ENCODE measurements around the gene TCF7L1. TPM values are rescaled to one million over a fixed set of nuclear protein-coding genes. Genes with fewer than 3 reads are reported as not detected.

TCF7L1 gene
- polyA plus RNA-seq, 1 donor (not counting 4 experiments of a cell fraction or from before 2014, with no cell fraction given) = 1.0 TPM

DNA sequence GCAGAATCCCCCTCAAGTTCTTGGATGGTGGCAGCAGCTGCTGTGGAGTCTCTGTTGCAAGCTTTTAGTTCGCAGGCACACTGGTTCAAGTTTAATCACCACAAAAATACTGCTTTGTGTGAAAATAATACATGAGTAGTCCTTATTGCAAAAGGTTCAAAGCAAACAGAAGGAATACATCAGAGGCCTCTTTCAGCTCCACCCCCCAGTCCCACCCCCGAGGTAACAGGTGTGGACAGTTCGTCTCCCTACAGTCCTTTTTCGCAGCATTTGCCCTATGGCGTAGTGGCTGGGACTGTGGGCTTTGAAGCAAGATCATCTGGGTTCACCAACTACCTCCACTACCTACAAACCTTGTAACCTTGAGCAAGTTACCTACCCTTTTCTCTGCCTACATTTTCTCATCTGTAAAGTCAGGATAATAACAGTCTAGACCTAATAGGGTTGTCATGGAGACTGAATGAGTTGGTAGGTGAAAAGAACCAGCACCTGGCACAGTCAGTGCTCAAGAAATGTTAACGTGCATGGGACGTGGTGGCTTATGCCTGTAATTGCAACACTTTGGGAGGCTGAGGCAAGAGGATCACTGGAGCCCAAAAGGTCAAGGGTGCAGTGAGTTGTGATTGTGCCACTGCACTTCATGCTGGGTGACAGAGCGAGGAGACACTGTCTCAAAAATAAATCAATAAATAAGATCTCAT, 61.7 kb downstream of the TCF7L1 start:
- dilution Hi-C loops (cut with MboI; ENCODE audit: extremely low pct_ligation_motif_present, low sequenced_read_pairs) = no loop called here
- no peak for TF ChIP-seq EZH2 (IDR thresholded peaks at IDR 0.05; ENCODE audit: low read length)
- no peak for TF ChIP-seq CTCF (optimal IDR thresholded peaks at IDR 0.05 in 1 of 3, IDR thresholded peaks at IDR 0.05 in 1 of 3, conservative IDR thresholded peaks at IDR 0.05 in 1 of 3; ENCODE audit: extremely low read depth in 1 of 3, insufficient read depth in 2 of 3, low read length in 3 of 3)
- H3K4me1 ChIP-seq (ENCODE audit: control insufficient read depth, extremely low read depth, insufficient read depth, low read length) = no peaks in the 10 kb centered on the region
- no peaks in the 10 kb centered on the region for H3K27me3 ChIP-seq (ENCODE audit: control insufficient read depth, extremely low read depth, insufficient read depth, low read length)
- no peak overlapping the region for H3K4me3 ChIP-seq (ENCODE audit: control insufficient read depth in 2 of 3, extremely low read depth in 1 of 3, insufficient read depth in 2 of 3, low read depth in 1 of 3, low read length in 3 of 3)
- no peaks in the 10 kb centered on the region for H3K9me1 ChIP-seq (ENCODE audit: control insufficient read depth, extremely low read depth, insufficient read depth, low read length)
- no peaks in the 10 kb centered on the region for H3K9me3 ChIP-seq (ENCODE audit: control insufficient read depth, low read depth, low read length)
- H3K79me2 ChIP-seq (ENCODE audit: control insufficient read depth, insufficient read depth, low read length) = no peaks in the 10 kb centered on the region
- H4K20me1 ChIP-seq (ENCODE audit: control insufficient read depth, extremely low read depth, insufficient read depth, low read length) = no peaks in the 10 kb centered on the region
- H3K9ac ChIP-seq (ENCODE audit: control insufficient read depth, extremely low read depth, insufficient read depth, low read length) = no peak overlapping the region
- DNase-seq (ENCODE audit: low read depth, low spot score) (no peak), FAIRE-seq (no peak)
- no peak overlapping the region for H3K27ac ChIP-seq (ENCODE audit: control insufficient read depth, insufficient read depth, low read length)
- no peak overlapping the region for H2AFZ ChIP-seq (ENCODE audit: control insufficient read depth, low read length)
- no peak overlapping the region for H3K4me2 ChIP-seq (ENCODE audit: control insufficient read depth, extremely low read depth, insufficient read depth, low read depth, low read length)
- no peaks in the 10 kb centered on the region for H3K36me3 ChIP-seq (ENCODE audit: control insufficient read depth in 2 of 2, extremely low read depth in 1 of 2, insufficient read depth in 2 of 2, low read length in 2 of 2)

DNA sequence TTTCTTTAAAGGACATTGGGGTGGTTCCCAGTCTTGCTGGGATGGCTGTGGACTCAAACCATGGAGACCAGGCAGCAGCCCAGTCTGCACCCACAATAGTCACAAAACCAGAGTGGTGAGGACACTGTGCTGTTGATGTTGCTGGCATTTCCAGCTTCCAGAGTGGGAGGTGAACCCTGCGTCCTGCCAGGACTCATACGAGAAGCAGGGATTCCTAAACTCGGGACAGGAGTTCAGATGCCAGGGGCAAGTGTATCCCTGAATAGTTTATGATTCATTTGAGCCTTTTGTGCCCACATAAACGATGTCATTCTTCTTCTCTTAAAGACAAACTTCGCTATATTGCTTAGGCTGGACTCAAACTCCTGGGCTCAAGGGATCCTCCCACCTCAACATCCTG, 62.8 kb downstream of the TCF7L1 start:
- H3K9me1 ChIP-seq (ENCODE audit: control insufficient read depth, extremely low read depth, insufficient read depth, low read length) = no peaks in the 10 kb centered on the region
- H3K4me2 ChIP-seq (ENCODE audit: control insufficient read depth, extremely low read depth, insufficient read depth, low read depth, low read length) = no peak overlapping the region
- DNase-seq (ENCODE audit: low read depth, low spot score) (no peak), FAIRE-seq (no peak)
- H3K4me3 ChIP-seq (ENCODE audit: control insufficient read depth in 2 of 3, extremely low read depth in 1 of 3, insufficient read depth in 2 of 3, low read depth in 1 of 3, low read length in 3 of 3) = no peak overlapping the region
- dilution Hi-C loops (cut with MboI; ENCODE audit: extremely low pct_ligation_motif_present, low sequenced_read_pairs) = no loop called here
- H4K20me1 ChIP-seq (ENCODE audit: control insufficient read depth, extremely low read depth, insufficient read depth, low read length) = no peaks in the 10 kb centered on the region
- no peaks in the 10 kb centered on the region for H3K36me3 ChIP-seq (ENCODE audit: control insufficient read depth in 2 of 2, extremely low read depth in 1 of 2, insufficient read depth in 2 of 2, low read length in 2 of 2)
- no peak overlapping the region for H3K27ac ChIP-seq (ENCODE audit: control insufficient read depth, insufficient read depth, low read length)
- H3K4me1 ChIP-seq (ENCODE audit: control insufficient read depth, extremely low read depth, insufficient read depth, low read length) = no peaks in the 10 kb centered on the region
- no peak overlapping the region for H2AFZ ChIP-seq (ENCODE audit: control insufficient read depth, low read length)
- TF ChIP-seq EZH2 (IDR thresholded peaks at IDR 0.05; ENCODE audit: low read length) = no peak
- H3K9me3 ChIP-seq (ENCODE audit: control insufficient read depth, low read depth, low read length) = no peaks in the 10 kb centered on the region
- no peak overlapping the region for H3K9ac ChIP-seq (ENCODE audit: control insufficient read depth, extremely low read depth, insufficient read depth, low read length)
- H3K79me2 ChIP-seq (ENCODE audit: control insufficient read depth, insufficient read depth, low read length) = no peaks in the 10 kb centered on the region
- H3K27me3 ChIP-seq (ENCODE audit: control insufficient read depth, extremely low read depth, insufficient read depth, low read length) = no peaks in the 10 kb centered on the region

- no peak for DNase-seq (ENCODE audit: low read depth, low spot score)
- no peak for FAIRE-seq
- H2AFZ ChIP-seq (ENCODE audit: control insufficient read depth, low read length) = no peak overlapping the region
- H3K4me1 ChIP-seq (ENCODE audit: control insufficient read depth, extremely low read depth, insufficient read depth, low read length) = no peaks in the 10 kb centered on the region
- dilution Hi-C loops (cut with MboI; ENCODE audit: extremely low pct_ligation_motif_present, low sequenced_read_pairs) = no loop called here
- no peaks in the 10 kb centered on the region for H3K9me1 ChIP-seq (ENCODE audit: control insufficient read depth, extremely low read depth, insufficient read depth, low read length)
- H3K9ac ChIP-seq (ENCODE audit: control insufficient read depth, extremely low read depth, insufficient read depth, low read length) = no peak overlapping the region
- no peaks in the 10 kb centered on the region for H3K79me2 ChIP-seq (ENCODE audit: control insufficient read depth, insufficient read depth, low read length)
- no peaks in the 10 kb centered on the region for H3K9me3 ChIP-seq (ENCODE audit: control insufficient read depth, low read depth, low read length)
- TF ChIP-seq EZH2 (IDR thresholded peaks at IDR 0.05; ENCODE audit: low read length) (no peak), CTCF (optimal IDR thresholded peaks at IDR 0.05 in 1 of 3, IDR thresholded peaks at IDR 0.05 in 1 of 3, conservative IDR thresholded peaks at IDR 0.05 in 1 of 3; ENCODE audit: extremely low read depth in 1 of 3, insufficient read depth in 2 of 3, low read length in 3 of 3) (no peak)
- H3K27ac ChIP-seq (ENCODE audit: control insufficient read depth, insufficient read depth, low read length) = no peak overlapping the region
- no peaks in the 10 kb centered on the region for H3K36me3 ChIP-seq (ENCODE audit: control insufficient read depth in 2 of 2, extremely low read depth in 1 of 2, insufficient read depth in 2 of 2, low read length in 2 of 2)
- no peaks in the 10 kb centered on the region for H3K27me3 ChIP-seq (ENCODE audit: control insufficient read depth, extremely low read depth, insufficient read depth, low read length)
- no peaks in the 10 kb centered on the region for H4K20me1 ChIP-seq (ENCODE audit: control insufficient read depth, extremely low read depth, insufficient read depth, low read length)
- no peak overlapping the region for H3K4me3 ChIP-seq (ENCODE audit: control insufficient read depth in 2 of 3, extremely low read depth in 1 of 3, insufficient read depth in 2 of 3, low read depth in 1 of 3, low read length in 3 of 3)
- H3K4me2 ChIP-seq (ENCODE audit: control insufficient read depth, extremely low read depth, insufficient read depth, low read depth, low read length) = no peak overlapping the region
These were observed 66.5 kb downstream of the TCF7L1 start for GRCh38 chr2:85199698-85200097.

Measured in keratinocyte (primary cell).